ENCODE data around the gene SASH1. TPM values are rescaled to one million over a fixed set of nuclear protein-coding genes. Genes with fewer than 3 reads are reported as not detected.
"Not testable (repeated sequence)": the region's sequence is repeated elsewhere in the genome, so short reads cannot be mapped to it uniquely, and the experiment has no call there.

The SASH1 gene
- total RNA-seq, 4 donors from 2014 or later, result 132 to 238 (median 160) TPM

DNA sequence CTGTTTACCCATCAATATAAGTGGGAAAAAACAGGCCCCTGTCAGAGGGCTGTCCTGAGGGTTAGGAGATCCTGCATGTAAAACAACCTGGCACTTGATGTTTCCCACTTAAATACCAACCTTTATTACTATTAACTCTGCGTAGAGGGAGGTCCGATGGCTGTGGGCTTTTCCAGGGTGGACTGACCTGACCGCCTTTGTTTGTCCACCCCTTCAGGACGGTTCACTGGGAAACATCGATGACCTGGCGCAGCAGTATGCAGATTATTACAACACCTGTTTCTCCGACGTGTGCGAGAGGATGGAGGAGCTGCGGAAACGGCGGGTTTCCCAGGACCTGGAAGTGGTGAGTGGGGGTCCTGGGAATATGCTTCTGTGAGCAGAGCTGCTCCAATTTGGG, 47.3 kb downstream of the SASH1 start:
- H3K27me3 ChIP-seq, result no peaks in the 10 kb centered on the region
- peaks cover 0 to 16% (median 0%) of the 10 kb centered on the region in 3 donors for H3K36me3 ChIP-seq
- DNase-seq (ENCODE audit: low spot score in 2 of 2), result no peak
- H3K4me3 ChIP-seq, result no peak overlapping the region
- no peak for TF ChIP-seq CTCF (IDR thresholded peaks at IDR 0.05)
- TF ChIP-seq POLR2A (IDR thresholded peaks at IDR 0.05), result no peak
- TF ChIP-seq EP300 (IDR thresholded peaks at IDR 0.05), result no peak
- H3K27ac ChIP-seq, result no peak overlapping the region
- H3K4me1 ChIP-seq, result peaks cover 0 to 29% (median 0%) of the 10 kb centered on the region in 4 donors
- no peaks in the 10 kb centered on the region for H3K9me3 ChIP-seq
- 93 to 98% methylated on average over 12 of the region's 12 CpGs for WGBS, 2 donors

DNA sequence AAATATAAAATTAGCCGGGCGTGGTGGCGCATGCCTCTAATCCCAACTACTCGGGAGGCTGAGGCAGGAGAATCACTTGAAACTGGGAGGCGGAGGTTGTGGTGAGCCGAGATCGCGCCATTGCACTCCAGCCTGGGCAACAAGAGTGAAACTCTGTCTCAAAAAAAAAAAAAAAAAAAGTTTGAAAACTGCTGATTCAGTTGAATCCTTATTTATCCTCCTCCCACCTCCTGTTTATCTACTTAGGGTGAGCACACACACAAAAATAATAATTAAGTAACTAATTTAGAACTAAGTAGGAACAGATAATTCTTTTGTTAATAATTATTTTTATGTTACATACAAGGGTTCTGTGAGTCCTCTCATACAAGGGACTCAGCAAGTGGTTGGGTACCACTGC, 49.5 kb downstream of the SASH1 start:
- Histone ChIP-seq H3K36me3 (peaks cover 0 to 16% (median 0%) of the 10 kb centered on the region in 3 donors), H3K4me1 (peaks cover 0 to 32% (median 0%) of the 10 kb centered on the region in 4 donors)
- not testable (repeated sequence) for DNase-seq (ENCODE audit: low spot score in 2 of 2); H3K27me3 ChIP-seq; H3K27ac ChIP-seq; H3K4me3 ChIP-seq; H3K9me3 ChIP-seq
- WGBS, 2 donors, result 96 to 98% methylated on average over 8 of the region's 8 CpGs

DNA sequence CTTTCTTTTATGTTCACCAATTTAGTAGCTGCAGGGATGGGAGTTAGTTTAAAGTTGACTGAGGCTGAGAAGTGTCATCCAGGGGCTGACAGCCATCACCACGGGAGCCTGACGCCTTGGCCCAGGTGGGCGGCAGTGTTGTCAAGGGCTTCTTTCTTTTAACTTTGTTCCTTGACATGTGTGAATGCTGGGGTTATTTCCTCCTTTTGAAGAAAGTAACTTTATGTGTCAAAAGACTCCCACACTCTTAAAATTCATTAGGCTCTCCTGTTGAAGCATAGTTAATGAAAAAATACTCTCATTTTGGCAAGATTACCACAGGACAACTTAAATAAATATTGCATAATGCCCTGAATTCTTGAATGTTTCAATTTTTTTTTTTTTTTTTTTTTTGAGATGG, 50.0 kb downstream of the SASH1 start:
- WGBS, 2 donors, result 52 to 59% methylated on average over 3 of the region's 3 CpGs
- Histone ChIP-seq H3K4me3 (no peak overlapping the region), H3K36me3 (peaks cover 0 to 16% (median 0%) of the 10 kb centered on the region in 3 donors), H3K4me1 (peaks cover 0 to 38% (median 0%) of the 10 kb centered on the region in 4 donors), H3K9me3 (no peaks in the 10 kb centered on the region), H3K27ac (peak overlapping the region in 1 of 4 donors; percentile 20), H3K27me3 (no peaks in the 10 kb centered on the region)
- DNase-seq (ENCODE audit: low spot score in 2 of 2), result no peak
- TF ChIP-seq POLR2A (IDR thresholded peaks at IDR 0.05) (no peak), EP300 (IDR thresholded peaks at IDR 0.05) (no peak), CTCF (IDR thresholded peaks at IDR 0.05) (no peak)

DNA sequence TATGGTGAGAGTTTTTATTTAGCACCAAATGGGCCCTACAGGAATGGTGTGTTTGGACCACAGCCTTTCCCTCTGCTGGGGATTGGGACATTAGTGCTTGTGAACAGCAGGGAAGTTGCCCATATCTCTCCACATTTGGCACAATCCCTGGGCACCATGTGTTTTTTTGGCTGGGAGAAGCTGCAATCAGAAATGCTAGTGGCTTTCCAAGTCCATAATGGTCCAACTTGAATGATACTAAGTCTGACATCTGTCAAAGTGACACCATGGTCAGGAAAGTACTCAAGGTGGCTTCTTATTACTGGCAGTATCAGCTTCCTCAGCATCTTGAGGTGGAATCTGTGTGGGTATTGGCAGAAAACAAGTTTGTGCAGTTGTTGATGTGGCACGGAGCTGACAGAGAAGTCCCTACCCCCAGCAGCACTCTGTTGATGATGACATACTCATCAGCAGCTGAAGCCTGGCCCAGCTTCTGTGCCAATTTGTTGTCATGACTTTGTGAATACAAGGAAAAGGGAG, 53.0 kb downstream of the SASH1 start:
- H3K27ac ChIP-seq, result no peak overlapping the region
- no peak for DNase-seq (ENCODE audit: low spot score in 2 of 2)
- H3K4me1 ChIP-seq, result peaks cover 0 to 46% (median 1%) of the 10 kb centered on the region in 4 donors
- no peak overlapping the region for H3K4me3 ChIP-seq
- H3K27me3 ChIP-seq, result no peaks in the 10 kb centered on the region
- WGBS, 2 donors, result 54 to 55% methylated on average over 1 of the region's 1 CpG
- TF ChIP-seq CTCF (IDR thresholded peaks at IDR 0.05), result no peak
- no peak for TF ChIP-seq EP300 (IDR thresholded peaks at IDR 0.05)
- TF ChIP-seq POLR2A (IDR thresholded peaks at IDR 0.05), result no peak
- no peaks in the 10 kb centered on the region for H3K9me3 ChIP-seq
- H3K36me3 ChIP-seq, result peaks cover 0 to 5% (median 0%) of the 10 kb centered on the region in 3 donors

GRCh38 chr6:148396411-148396810, 53.8 kb downstream of the SASH1 start:
- 50 to 56% methylated on average over 2 of the region's 2 CpGs for WGBS, 2 donors
- TF ChIP-seq POLR2A (IDR thresholded peaks at IDR 0.05) (no peak), CTCF (IDR thresholded peaks at IDR 0.05) (no peak), EP300 (IDR thresholded peaks at IDR 0.05) (no peak)
- no peaks in the 10 kb centered on the region for H3K36me3 ChIP-seq
- no peaks in the 10 kb centered on the region for H3K9me3 ChIP-seq
- H3K4me3 ChIP-seq, result no peak overlapping the region
- peak overlapping the region in 1 of 4 donors; percentile 33 for H3K27ac ChIP-seq
- DNase-seq (ENCODE audit: low spot score in 2 of 2), result no peak
- H3K4me1 ChIP-seq, result peaks cover 0 to 46% (median 1%) of the 10 kb centered on the region in 4 donors
- H3K27me3 ChIP-seq, result no peaks in the 10 kb centered on the region

Measured in tibial nerve (tissue), 4 donors.